DND-41 (cell line): ENCODE measurements around the gene ZNF431.
A peak's percentile ranks its signal among the peaks of the same experiment; 100 is the strongest.
"Not testable (repeated sequence)": the region's sequence is repeated elsewhere in the genome, so short reads cannot be mapped to it uniquely, and the experiment has no call there.

Experiments
- ATAC-seq: fragments of 200-7000 bp; cut with Tn5 transposase; 3 replicates; pipeline ENCODE4 v1.9.1; 2021; ENCODE audit warnings: low read depth; ENCODE audit not compliant: insufficient read depth
- DNase-seq: peaks from one replicate; pipeline ENCODE4 v3.0.0-alpha.2; 2020
- H2AFZ ChIP-seq: 2 replicates; pipeline ENCODE4 v1.6.0; 2012; ENCODE audit warnings: low read depth, low read length
- H3K27ac ChIP-seq: 2 replicates; pipeline ENCODE4 v1.5.1; 2012; ENCODE audit warnings: low read length, inconsistent platforms
- H3K27me3 ChIP-seq: fragments of 200-600 bp; sonication (generic); 2 replicates; pipeline ENCODE4 v1.6.0; 2012; ENCODE audit warnings: low read length, mild to moderate bottlenecking, inconsistent platforms; ENCODE audit not compliant: insufficient read depth, poor library complexity
- H3K36me3 ChIP-seq: 2 replicates; pipeline ENCODE4 v1.5.1; 2012; ENCODE audit warnings: low read length, inconsistent platforms; ENCODE audit not compliant: insufficient read depth
- H3K4me1 ChIP-seq: 2 replicates; pipeline ENCODE4 v1.5.1; 2012; ENCODE audit warnings: mild to moderate bottlenecking, low read length; ENCODE audit not compliant: insufficient read depth
- H3K4me2 ChIP-seq: 2 replicates; pipeline ENCODE4 v1.6.0; 2012; ENCODE audit warnings: mild to moderate bottlenecking, moderate library complexity, low read length, inconsistent platforms; ENCODE audit not compliant: insufficient read depth
- H3K4me3 ChIP-seq, 2 experiments: fragments of 200-600 bp in 1 of 2; shearing (Covaris generic) in 1 of 2; 2 replicates each; pipeline ENCODE4 v1.5.1; 2012 to 2016; ENCODE audit warnings: inconsistent platforms in 2 of 2, low read length in 2 of 2, mild to moderate bottlenecking in 2 of 2, low read depth in 1 of 2, moderate library complexity in 1 of 2
- H3K79me2 ChIP-seq: 2 replicates; pipeline ENCODE4 v1.6.0; 2012; ENCODE audit warnings: low read length, inconsistent platforms; ENCODE audit not compliant: insufficient read depth
- H3K9ac ChIP-seq: 2 replicates; pipeline ENCODE4 v1.6.0; 2012; ENCODE audit warnings: low read depth, mild to moderate bottlenecking, inconsistent platforms, low read length, moderate library complexity
- H3K9me3 ChIP-seq: 2 replicates; pipeline ENCODE4 v1.5.1; 2012; ENCODE audit warnings: low read length, moderate library complexity, mild to moderate bottlenecking, inconsistent platforms; ENCODE audit not compliant: insufficient read depth, severe bottlenecking
- H4K20me1 ChIP-seq: 2 replicates; pipeline ENCODE4 v1.6.0; 2012; ENCODE audit warnings: low read length; ENCODE audit not compliant: insufficient read depth
- EZH2 ChIP-seq: IDR thresholded peaks from 3 replicates; pipeline ENCODE4 v1.6.1; 2012; ENCODE audit warnings: borderline replicate concordance, low read depth, mild to moderate bottlenecking, moderate library complexity, low read length, inconsistent platforms; ENCODE audit not compliant: severe bottlenecking
- TF ChIP-seq, protein P1 (sequence below): IDR thresholded peaks from 2 replicates; pipeline ENCODE4 v1.5.1; 2012; ENCODE audit warnings: borderline replicate concordance, low read length, moderate library complexity, mild to moderate bottlenecking; ENCODE audit not compliant: poor library complexity, severe bottlenecking; ENCODE audit errors: extremely low read depth

ZNF431 gene

GRCh38 chr19:21134934-21135366 lies 6.9 kb upstream of the ZNF431 start:
- no peak for ATAC-seq
- H3K27ac ChIP-seq, result no peak overlapping the region
- DNase-seq, result no peak
- H4K20me1 ChIP-seq, result no peaks in the 10 kb centered on the region
- H2AFZ ChIP-seq, result no peak overlapping the region
- H3K79me2 ChIP-seq, result no peaks in the 10 kb centered on the region
- H3K36me3 ChIP-seq, result no peaks in the 10 kb centered on the region
- TF ChIP-seq, protein P1, sequence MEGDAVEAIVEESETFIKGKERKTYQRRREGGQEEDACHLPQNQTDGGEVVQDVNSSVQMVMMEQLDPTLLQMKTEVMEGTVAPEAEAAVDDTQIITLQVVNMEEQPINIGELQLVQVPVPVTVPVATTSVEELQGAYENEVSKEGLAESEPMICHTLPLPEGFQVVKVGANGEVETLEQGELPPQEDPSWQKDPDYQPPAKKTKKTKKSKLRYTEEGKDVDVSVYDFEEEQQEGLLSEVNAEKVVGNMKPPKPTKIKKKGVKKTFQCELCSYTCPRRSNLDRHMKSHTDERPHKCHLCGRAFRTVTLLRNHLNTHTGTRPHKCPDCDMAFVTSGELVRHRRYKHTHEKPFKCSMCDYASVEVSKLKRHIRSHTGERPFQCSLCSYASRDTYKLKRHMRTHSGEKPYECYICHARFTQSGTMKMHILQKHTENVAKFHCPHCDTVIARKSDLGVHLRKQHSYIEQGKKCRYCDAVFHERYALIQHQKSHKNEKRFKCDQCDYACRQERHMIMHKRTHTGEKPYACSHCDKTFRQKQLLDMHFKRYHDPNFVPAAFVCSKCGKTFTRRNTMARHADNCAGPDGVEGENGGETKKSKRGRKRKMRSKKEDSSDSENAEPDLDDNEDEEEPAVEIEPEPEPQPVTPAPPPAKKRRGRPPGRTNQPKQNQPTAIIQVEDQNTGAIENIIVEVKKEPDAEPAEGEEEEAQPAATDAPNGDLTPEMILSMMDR, result no peak
- no peak for TF ChIP-seq EZH2
- no peaks in the 10 kb centered on the region for H3K9me3 ChIP-seq
- H3K4me1 ChIP-seq, result no peaks in the 10 kb centered on the region
- H3K4me2 ChIP-seq, result no peak overlapping the region
- H3K4me3 ChIP-seq, result no peak overlapping the region
- H3K27me3 ChIP-seq, result no peaks in the 10 kb centered on the region
- no peak overlapping the region for H3K9ac ChIP-seq

- no peak overlapping the region for H3K4me3 ChIP-seq
- TF ChIP-seq, protein P1, result no peak
- TF ChIP-seq EZH2, result no peak
- no peak overlapping the region for H3K4me2 ChIP-seq
- no peak overlapping the region for H3K9ac ChIP-seq
- H2AFZ ChIP-seq, result no peak overlapping the region
- no peaks in the 10 kb centered on the region for H3K27me3 ChIP-seq
- H3K36me3 ChIP-seq, result no peaks in the 10 kb centered on the region
- ATAC-seq (no peak), DNase-seq (no peak)
- H3K79me2 ChIP-seq, result no peaks in the 10 kb centered on the region
- H3K27ac ChIP-seq, result no peak overlapping the region
- no peaks in the 10 kb centered on the region for H3K4me1 ChIP-seq
- no peaks in the 10 kb centered on the region for H4K20me1 ChIP-seq
- no peaks in the 10 kb centered on the region for H3K9me3 ChIP-seq
Observed at GRCh38 chr19:21135433-21135832, 6.4 kb upstream of the ZNF431 start.

GRCh38 chr19:21138130-21138529 lies 3.7 kb upstream of the ZNF431 start:
- TF ChIP-seq, protein P1, result no peak
- no peak for TF ChIP-seq EZH2
- no peaks in the 10 kb centered on the region for H4K20me1 ChIP-seq
- peaks cover under 1% of the 10 kb centered on the region for H3K9me3 ChIP-seq
- peaks cover 14% of the 10 kb centered on the region for H3K4me1 ChIP-seq
- H3K4me2 ChIP-seq, result no peak overlapping the region
- H2AFZ ChIP-seq, result no peak overlapping the region
- no peaks in the 10 kb centered on the region for H3K27me3 ChIP-seq
- ATAC-seq (no peak), DNase-seq (no peak)
- no peak overlapping the region for H3K27ac ChIP-seq
- H3K4me3 ChIP-seq, result no peak overlapping the region
- peaks cover 3% of the 10 kb centered on the region for H3K36me3 ChIP-seq
- H3K9ac ChIP-seq, result no peak overlapping the region
- peaks cover 13% of the 10 kb centered on the region for H3K79me2 ChIP-seq

- peaks cover 32% of the 10 kb centered on the region for H3K36me3 ChIP-seq
- peaks cover 21% of the 10 kb centered on the region for H3K4me1 ChIP-seq
- H3K9ac ChIP-seq, result peak overlapping the region; percentile 90; the same call in 1 of the 2 replicates
- H3K9me3 ChIP-seq, result peaks cover 26% of the 10 kb centered on the region
- peak overlapping the region; percentile 69; the same call in 1 of the 2 replicates for H3K4me2 ChIP-seq
- DNase-seq, H3K27me3 ChIP-seq, ATAC-seq, H3K4me3 ChIP-seq, H4K20me1 ChIP-seq, H3K27ac ChIP-seq: not testable (repeated sequence)
- H3K79me2 ChIP-seq, result peaks cover 39% of the 10 kb centered on the region
- peak overlapping the region; percentile 62 for H2AFZ ChIP-seq
Observed at GRCh38 chr19:21141006-21141405, 834 bp upstream of the ZNF431 start.
